HepG2 (cell line): Measurements from ENCODE around the gene CA11. TPM values are rescaled to one million over a fixed set of nuclear protein-coding genes. Genes with fewer than 3 reads are reported as not detected.

Experiments used
- ADNP ChIP-seq: sonication (generic); formaldehyde crosslinking; IDR thresholded peaks from 2 replicates; pipeline ENCODE4 v1.4.0; 2020; ENCODE audit warnings: missing genetic modification reagents
- CEBPB ChIP-seq: IDR thresholded peaks from 2 replicates; pipeline ENCODE4 v1.6.1; 2011; ENCODE audit warnings: low read depth, low read length, improper control_type of control experiment, borderline replicate concordance
- CERS6 ChIP-seq: sonication (generic); formaldehyde crosslinking; IDR thresholded peaks from 2 replicates; pipeline ENCODE4 v1.5.0; 2020; ENCODE audit warnings: missing genetic modification reagents
- GRHL1 ChIP-seq: sonication (generic); formaldehyde crosslinking; conservative IDR thresholded peaks from 2 replicates; pipeline ENCODE4 v1.8.0; 2022; ENCODE audit warnings: missing genetic modification reagents
- IKZF1 ChIP-seq: fragments of 450-650 bp; IDR thresholded peaks from 2 replicates; pipeline ENCODE4 v1.7.1; 2016
- NCOA1 ChIP-seq: sonication (generic); formaldehyde crosslinking; IDR thresholded peaks from 2 replicates; pipeline ENCODE4 v1.9.0; 2021; ENCODE audit warnings: missing genetic modification reagents
- PHF20 ChIP-seq: sonication (generic); formaldehyde crosslinking; IDR thresholded peaks from 2 replicates; pipeline ENCODE4 v1.5.0; 2020; ENCODE audit warnings: mild to moderate bottlenecking, missing genetic modification reagents
- SIN3B ChIP-seq: fragments of 150-350 bp; IDR thresholded peaks from 2 replicates; pipeline ENCODE4 v1.6.1; 2014; ENCODE audit warnings: low read length
- SP1 ChIP-seq, 2 experiments: fragments of 450-650 bp in 1 of 2; sonication (generic) in 1 of 2; formaldehyde crosslinking in 1 of 2; IDR thresholded peaks; 2 replicates each; pipeline versions ENCODE4 v1.4.0 to v1.6.1; 2016 to 2020; ENCODE audit warnings: missing genetic modification reagents in 1 of 2
- THAP11 ChIP-seq: IDR thresholded peaks from 2 replicates; pipeline ENCODE4 v1.6.1; 2016; ENCODE audit warnings: missing biosample characterization, missing genetic modification reagents
- ZNF260 ChIP-seq: sonication (generic); formaldehyde crosslinking; IDR thresholded peaks from 2 replicates; pipeline ENCODE4 v1.4.0; 2020; ENCODE audit warnings: missing genetic modification reagents, low read depth, mild to moderate bottlenecking, borderline replicate concordance
- ZNF639 ChIP-seq: conservative IDR thresholded peaks from 2 replicates; pipeline ENCODE4 v1.6.1; 2018; ENCODE audit warnings: missing genetic modification reagents
- polyA plus RNA-seq, 8 experiments: library from polyadenylated mRNA; depleted of rRNA in 3 of 8; stranded (reverse) in 7 of 8; unstranded in 1 of 8; fragments of >200 nt; fragmentation: Illumina TruSeq in 4 of 8; extraction: Trizol in 4 of 8; gene quantifications; 2 replicates each; pipeline versions ENCODE4 v1.2.1 to v1.2.3, GENCODE V29; 2011 to 2016; ENCODE audit warnings: low read depth in 4 of 8, missing spikeins in 1 of 8, mixed read lengths in 1 of 8; ENCODE audit not compliant: insufficient read depth in 1 of 8
- total RNA-seq, 5 experiments: library from RNA; depleted of rRNA; stranded (reverse); fragments of >200 nt; fragmentation: Illumina TruSeq; extraction: Trizol; gene quantifications; 2 replicates each; pipeline ENCODE4 v1.2.3, GENCODE V29; 2016; ENCODE audit warnings: low read depth in 1 of 5
- TF ChIP-seq, protein P1 (sequence below): sonication (generic); formaldehyde crosslinking; IDR thresholded peaks from 2 replicates; pipeline ENCODE4 v1.8.0; 2022; ENCODE audit warnings: missing genetic modification reagents, mild to moderate bottlenecking, inconsistent platforms, borderline replicate concordance
- TF ChIP-seq, protein P2 (sequence below): sonication (generic); formaldehyde crosslinking; IDR thresholded peaks from 2 replicates; pipeline ENCODE4 v1.4.0; 2020; ENCODE audit warnings: missing genetic modification reagents
- TF ChIP-seq, protein P3 (sequence below): sonication (generic); formaldehyde crosslinking; IDR thresholded peaks from 2 replicates; pipeline ENCODE4 v1.5.1; 2020; ENCODE audit warnings: mild to moderate bottlenecking, missing genetic modification reagents, borderline replicate concordance

Gene CA11
- total and polyA plus RNA-seq, 2 of the 13 experiments (the other 11 are each of a cell fraction or from before 2014, with no cell fraction given): 0.41 to 0.58 TPM

GRCh38 chr19:48637948-48638830 is 7.8 kb downstream of the CA11 start (continued):
- TF ChIP-seq CEBPB: no peak
- TF ChIP-seq GRHL1 (CRISPR knock-in tag): no peak
- no peak for TF ChIP-seq IKZF1
- TF ChIP-seq ZNF260 (CRISPR knock-in tag): no peak
- no peak for TF ChIP-seq SIN3B
- TF ChIP-seq, protein P1, sequence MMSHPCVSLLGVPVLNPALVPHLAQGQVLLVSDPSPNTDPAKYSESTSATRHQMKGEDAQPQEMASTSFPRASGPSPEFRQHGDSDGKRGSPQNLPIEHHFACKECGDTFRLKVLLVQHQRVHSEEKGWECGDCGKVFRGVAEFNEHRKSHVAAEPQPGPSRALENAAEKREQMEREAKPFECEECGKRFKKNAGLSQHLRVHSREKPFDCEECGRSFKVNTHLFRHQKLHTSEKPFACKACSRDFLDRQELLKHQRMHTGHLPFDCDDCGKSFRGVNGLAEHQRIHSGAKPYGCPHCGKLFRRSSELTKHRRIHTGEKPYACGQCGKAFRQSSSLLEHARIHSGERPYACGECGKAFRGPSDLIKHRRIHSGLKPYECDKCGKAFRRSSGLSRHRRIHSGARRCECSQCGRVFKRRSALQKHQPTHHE (CRISPR knock-in tag): no peak
- TF ChIP-seq THAP11 (CRISPR knock-in tag): no peak; the same call in 1 of the 2 replicates
- TF ChIP-seq CERS6 (CRISPR knock-in tag): no peak
- no peak for TF ChIP-seq PHF20
- TF ChIP-seq, protein P2, sequence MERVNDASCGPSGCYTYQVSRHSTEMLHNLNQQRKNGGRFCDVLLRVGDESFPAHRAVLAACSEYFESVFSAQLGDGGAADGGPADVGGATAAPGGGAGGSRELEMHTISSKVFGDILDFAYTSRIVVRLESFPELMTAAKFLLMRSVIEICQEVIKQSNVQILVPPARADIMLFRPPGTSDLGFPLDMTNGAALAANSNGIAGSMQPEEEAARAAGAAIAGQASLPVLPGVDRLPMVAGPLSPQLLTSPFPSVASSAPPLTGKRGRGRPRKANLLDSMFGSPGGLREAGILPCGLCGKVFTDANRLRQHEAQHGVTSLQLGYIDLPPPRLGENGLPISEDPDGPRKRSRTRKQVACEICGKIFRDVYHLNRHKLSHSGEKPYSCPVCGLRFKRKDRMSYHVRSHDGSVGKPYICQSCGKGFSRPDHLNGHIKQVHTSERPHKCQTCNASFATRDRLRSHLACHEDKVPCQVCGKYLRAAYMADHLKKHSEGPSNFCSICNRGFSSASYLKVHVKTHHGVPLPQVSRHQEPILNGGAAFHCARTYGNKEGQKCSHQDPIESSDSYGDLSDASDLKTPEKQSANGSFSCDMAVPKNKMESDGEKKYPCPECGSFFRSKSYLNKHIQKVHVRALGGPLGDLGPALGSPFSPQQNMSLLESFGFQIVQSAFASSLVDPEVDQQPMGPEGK (CRISPR knock-in tag): peak; percentile 39
- TF ChIP-seq SP1 (IDR thresholded peaks at IDR 0.05): no peak
- TF ChIP-seq SP1 (CRISPR knock-in tag; IDR thresholded peaks at IDR 0.05): no peak
- TF ChIP-seq NCOA1: no peak
- TF ChIP-seq, protein P3, sequence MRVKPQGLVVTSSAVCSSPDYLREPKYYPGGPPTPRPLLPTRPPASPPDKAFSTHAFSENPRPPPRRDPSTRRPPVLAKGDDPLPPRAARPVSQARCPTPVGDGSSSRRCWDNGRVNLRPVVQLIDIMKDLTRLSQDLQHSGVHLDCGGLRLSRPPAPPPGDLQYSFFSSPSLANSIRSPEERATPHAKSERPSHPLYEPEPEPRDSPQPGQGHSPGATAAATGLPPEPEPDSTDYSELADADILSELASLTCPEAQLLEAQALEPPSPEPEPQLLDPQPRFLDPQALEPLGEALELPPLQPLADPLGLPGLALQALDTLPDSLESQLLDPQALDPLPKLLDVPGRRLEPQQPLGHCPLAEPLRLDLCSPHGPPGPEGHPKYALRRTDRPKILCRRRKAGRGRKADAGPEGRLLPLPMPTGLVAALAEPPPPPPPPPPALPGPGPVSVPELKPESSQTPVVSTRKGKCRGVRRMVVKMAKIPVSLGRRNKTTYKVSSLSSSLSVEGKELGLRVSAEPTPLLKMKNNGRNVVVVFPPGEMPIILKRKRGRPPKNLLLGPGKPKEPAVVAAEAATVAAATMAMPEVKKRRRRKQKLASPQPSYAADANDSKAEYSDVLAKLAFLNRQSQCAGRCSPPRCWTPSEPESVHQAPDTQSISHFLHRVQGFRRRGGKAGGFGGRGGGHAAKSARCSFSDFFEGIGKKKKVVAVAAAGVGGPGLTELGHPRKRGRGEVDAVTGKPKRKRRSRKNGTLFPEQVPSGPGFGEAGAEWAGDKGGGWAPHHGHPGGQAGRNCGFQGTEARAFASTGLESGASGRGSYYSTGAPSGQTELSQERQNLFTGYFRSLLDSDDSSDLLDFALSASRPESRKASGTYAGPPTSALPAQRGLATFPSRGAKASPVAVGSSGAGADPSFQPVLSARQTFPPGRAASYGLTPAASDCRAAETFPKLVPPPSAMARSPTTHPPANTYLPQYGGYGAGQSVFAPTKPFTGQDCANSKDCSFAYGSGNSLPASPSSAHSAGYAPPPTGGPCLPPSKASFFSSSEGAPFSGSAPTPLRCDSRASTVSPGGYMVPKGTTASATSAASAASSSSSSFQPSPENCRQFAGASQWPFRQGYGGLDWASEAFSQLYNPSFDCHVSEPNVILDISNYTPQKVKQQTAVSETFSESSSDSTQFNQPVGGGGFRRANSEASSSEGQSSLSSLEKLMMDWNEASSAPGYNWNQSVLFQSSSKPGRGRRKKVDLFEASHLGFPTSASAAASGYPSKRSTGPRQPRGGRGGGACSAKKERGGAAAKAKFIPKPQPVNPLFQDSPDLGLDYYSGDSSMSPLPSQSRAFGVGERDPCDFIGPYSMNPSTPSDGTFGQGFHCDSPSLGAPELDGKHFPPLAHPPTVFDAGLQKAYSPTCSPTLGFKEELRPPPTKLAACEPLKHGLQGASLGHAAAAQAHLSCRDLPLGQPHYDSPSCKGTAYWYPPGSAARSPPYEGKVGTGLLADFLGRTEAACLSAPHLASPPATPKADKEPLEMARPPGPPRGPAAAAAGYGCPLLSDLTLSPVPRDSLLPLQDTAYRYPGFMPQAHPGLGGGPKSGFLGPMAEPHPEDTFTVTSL (CRISPR knock-in tag): no peak
- TF ChIP-seq ADNP (CRISPR knock-in tag): no peak
- TF ChIP-seq ZNF639 (CRISPR knock-in tag): no peak
